Spleen (tissue), 11 donors: ENCODE data around the gene IL1RL2. TPM values are rescaled to one million over a fixed set of nuclear protein-coding genes. Genes with fewer than 3 reads are reported as not detected.

Experiments used
- DNase-seq: peaks from one replicate; pipeline ENCODE4 v3.0.0-alpha.2; 2020
- H3K27ac ChIP-seq, 8 donors: fragments of 200-600 bp; sonication (generic) in 7 of 8; 1 replicate in 4 of 8; 2 replicates in 4 of 8; pipeline versions ENCODE4 v1.5.0 to v1.8.0; 2016 to 2021; ENCODE audit warnings: inconsistent platforms in 4 of 8, mild to moderate bottlenecking in 4 of 8, moderate library complexity in 1 of 8
- H3K27me3 ChIP-seq, 7 donors: fragments of 200-600 bp; sonication (generic) in 6 of 7; replicated peaks in 1 of 7; 1 replicate in 4 of 7; 2 replicates in 3 of 7; pipeline versions ENCODE4 v1.5.0 to v1.8.0; 2016 to 2021; ENCODE audit warnings: inconsistent platforms in 3 of 7, mild to moderate bottlenecking in 1 of 7
- H3K36me3 ChIP-seq, 6 donors: fragments of 200-600 bp; sonication (generic) in 5 of 6; 1 replicate in 4 of 6; 2 replicates in 2 of 6; pipeline versions ENCODE4 v1.5.0 to v1.8.0; 2016 to 2021; ENCODE audit warnings: inconsistent platforms in 2 of 6
- H3K4me1 ChIP-seq, 6 donors: fragments of 200-600 bp; sonication (generic) in 5 of 6; 1 replicate in 3 of 6; 2 replicates in 3 of 6; pipeline versions ENCODE4 v1.5.0 to v1.8.0; 2016 to 2021; ENCODE audit warnings: inconsistent platforms in 3 of 6
- H3K4me3 ChIP-seq, 8 donors: fragments of 200-600 bp; sonication (generic) in 7 of 8; 1 replicate in 4 of 8; 2 replicates in 4 of 8; pipeline versions ENCODE4 v1.5.0 to v1.8.0; 2016 to 2021; ENCODE audit warnings: inconsistent platforms in 4 of 8, mild to moderate bottlenecking in 4 of 8, moderate library complexity in 2 of 8
- H3K9me3 ChIP-seq, 8 donors: fragments of 200-600 bp; sonication (generic) in 7 of 8; 1 replicate in 4 of 8; 2 replicates in 4 of 8; pipeline versions ENCODE4 v1.5.0 to v1.8.0; 2016 to 2021; ENCODE audit warnings: inconsistent platforms in 4 of 8
- CTCF ChIP-seq, 11 experiments: fragments of 200-600 bp in 7 of 11; fragments of 450-650 bp in 4 of 11; sonication (generic) in 4 of 11; IDR thresholded peaks in 8 of 11; conservative IDR thresholded peaks in 3 of 11; 1 replicate in 7 of 11; 2 replicates in 4 of 11; pipeline versions ENCODE4 v1.4.0 to v1.8.0; 2016 to 2021; ENCODE audit warnings: antibody characterized with exemption in 11 of 11, inconsistent platforms in 4 of 11, mild to moderate bottlenecking in 1 of 11
- POLR2A ChIP-seq, 3 donors: fragments of 450-650 bp; IDR thresholded peaks; one replicate each; pipeline ENCODE4 v1.5.1; 2017; ENCODE audit warnings: antibody characterized with exemption in 3 of 3, mild to moderate bottlenecking in 1 of 3
- POLR2AphosphoS5 ChIP-seq, 3 donors: sonication (generic); formaldehyde crosslinking; IDR thresholded peaks; one replicate each; pipeline ENCODE4 v1.5.1; 2017; ENCODE audit warnings: antibody characterized with exemption in 3 of 3
- WGBS, 5 donors: extraction: QIAGEN DNeasy Blood & Tissue Kit in 3 of 5; methylation state at CpG; one replicate each; pipeline versions ENCODE4 v1.1.5 to v1.1.7; 2013 to 2018; 5-methylcytosine and 5-hydroxymethylcytosine counted together
- intact Hi-C: fragments of 100-400 bp; cut with DNase I; formaldehyde crosslinking; loops from one replicate; pipeline ENCODE4 v1.15.0; 2023; ENCODE audit warnings: low total_unique reads
- polyA plus RNA-seq, 3 donors: library from polyadenylated mRNA; stranded (reverse); fragments of 200-250 nt; gene quantifications; one replicate each; pipeline ENCODE4 v1.2.1, GENCODE V29; 2013
- total RNA-seq, 7 donors: library from RNA; depleted of rRNA in 3 of 7; stranded (reverse); fragments of >200 nt in 3 of 7; fragmentation: NEBNext Ultra II Directional in 4 of 7; extraction: Animal tissue kit (Norgen Biotek cat#: 25700) in 4 of 7; gene quantifications; one replicate each; pipeline versions ENCODE4 v1.1.0 to v1.2.1, GENCODE V29; 2016 to 2021
- donor health status: healthy with polysubstance abuse.
- donor health status: DM: no; HTN: no; CAD: no; lungs with moderate emphysema.
- donor health status: DM: no; HTN: no; CAD: no.
- donor health status: Bipolar disorder and iron deficiency.
- donor health status: healthy.
- donor health status: DM: no; HTN: no; CAD: no.
- donor health status: DM: yes; HTN: yes; CAD: no.

Gene IL1RL2
- total and polyA plus RNA-seq, 10 donors, result 0.05 to 0.49 (median 0.13) TPM; not detected in 4

GRCh38 chr2:102172745-102173144, 14.1 kb upstream of the IL1RL2 start:
- H3K27ac ChIP-seq, result peak overlapping the region in 5 of 8 donors; percentile 1 to 62 (median 48)
- H3K27me3 ChIP-seq, result no peaks in the 10 kb centered on the region
- peak overlapping the region in 1 of 8 donors; percentile 11 for H3K4me3 ChIP-seq
- TF ChIP-seq CTCF (IDR thresholded peaks at IDR 0.05 in 8 of 11, conservative IDR thresholded peaks at IDR 0.05 in 3 of 11) (no peak), POLR2A (IDR thresholded peaks at IDR 0.05) (no peak), POLR2AphosphoS5 (IDR thresholded peaks at IDR 0.05) (no peak)
- no peaks in the 10 kb centered on the region for H3K9me3 ChIP-seq
- 53 to 66% (median 61%) methylated on average over 3 of the region's 3 CpGs for WGBS, 5 donors
- DNase-seq, result no peak
- peaks cover 0 to 10% (median 0%) of the 10 kb centered on the region in 6 donors for H3K4me1 ChIP-seq
- intact Hi-C loops, result no loop called here
- peaks cover 0 to 99% (median 28%) of the 10 kb centered on the region in 6 donors for H3K36me3 ChIP-seq

- intact Hi-C loops, result no loop called here
- DNase-seq, result no peak
- peaks cover 0 to 81% (median 25%) of the 10 kb centered on the region in 6 donors for H3K36me3 ChIP-seq
- H3K9me3 ChIP-seq, result no peaks in the 10 kb centered on the region
- WGBS, 5 donors, result 74 to 87% (median 84%) methylated on average over 3 of the region's 3 CpGs
- H3K4me3 ChIP-seq, result no peak overlapping the region
- TF ChIP-seq POLR2AphosphoS5 (IDR thresholded peaks at IDR 0.05), result no peak
- TF ChIP-seq CTCF (IDR thresholded peaks at IDR 0.05 in 8 of 11, conservative IDR thresholded peaks at IDR 0.05 in 3 of 11), result no peak
- TF ChIP-seq POLR2A (IDR thresholded peaks at IDR 0.05), result no peak
- no peak overlapping the region for H3K27ac ChIP-seq
- peaks cover 0 to 10% (median 0%) of the 10 kb centered on the region in 6 donors for H3K4me1 ChIP-seq
- H3K27me3 ChIP-seq, result no peaks in the 10 kb centered on the region
These were observed 10.7 kb upstream of the IL1RL2 start for GRCh38 chr2:102176172-102176571.

GRCh38 chr2:102177814-102178478, 8.9 kb upstream of the IL1RL2 start:
- TF ChIP-seq POLR2AphosphoS5 (IDR thresholded peaks at IDR 0.05) (peak in 2 of 3 donors; percentile 32 to 43), POLR2A (IDR thresholded peaks at IDR 0.05) (no peak), CTCF (IDR thresholded peaks at IDR 0.05 in 8 of 11, conservative IDR thresholded peaks at IDR 0.05 in 3 of 11) (no peak)
- H3K36me3 ChIP-seq, result peaks cover 0 to 63% (median 18%) of the 10 kb centered on the region in 6 donors
- peaks cover 0 to 2% (median 0%) of the 10 kb centered on the region in 6 donors for H3K4me1 ChIP-seq
- peak overlapping the region in 2 of 8 donors; percentile 16 to 19 for H3K27ac ChIP-seq
- no peaks in the 10 kb centered on the region for H3K27me3 ChIP-seq
- WGBS, 5 donors, result 80 to 94% (median 90%) methylated on average over 7 of the region's 7 CpGs
- no peaks in the 10 kb centered on the region for H3K9me3 ChIP-seq
- H3K4me3 ChIP-seq, result no peak overlapping the region
- DNase-seq, result no peak
- intact Hi-C loops, result no loop called here

GRCh38 chr2:102179061-102179460, 7.8 kb upstream of the IL1RL2 start:
- Histone ChIP-seq H3K4me1 (no peaks in the 10 kb centered on the region), H3K36me3 (peaks cover 0 to 52% (median 18%) of the 10 kb centered on the region in 6 donors), H3K4me3 (no peak overlapping the region), H3K27me3 (no peaks in the 10 kb centered on the region), H3K9me3 (no peaks in the 10 kb centered on the region), H3K27ac (no peak overlapping the region)
- 65 to 81% (median 70%) methylated on average over 3 of the region's 3 CpGs for WGBS, 5 donors
- no peak for DNase-seq
- intact Hi-C loops, result no loop called here
- TF ChIP-seq CTCF (IDR thresholded peaks at IDR 0.05 in 8 of 11, conservative IDR thresholded peaks at IDR 0.05 in 3 of 11), result no peak
- peak in 1 of 3 donors; percentile 8 for TF ChIP-seq POLR2AphosphoS5 (IDR thresholded peaks at IDR 0.05)
